Type B pancreatic cell (in vitro differentiated cells): Measurements from ENCODE around the gene ACVR2A. TPM values are rescaled to one million over a fixed set of nuclear protein-coding genes. Genes with fewer than 3 reads are reported as not detected.

Source experiments
- DNase-seq: peaks from one replicate; pipeline ENCODE4 v3.0.0; 2021; ENCODE audit warnings: mixed read lengths; ENCODE audit not compliant: unreplicated experiment; ENCODE audit errors: extremely low spot score
- H3K27ac Mint-ChIP-seq: 2 replicates; pipeline ENCODE4 v1.8.0; 2021; ENCODE audit warnings: mild to moderate bottlenecking, mixed read lengths
- H3K27me3 Mint-ChIP-seq: 2 replicates; pipeline ENCODE4 v1.8.0; 2021; ENCODE audit warnings: mixed read lengths
- H3K36me3 Mint-ChIP-seq: 2 replicates; pipeline ENCODE4 v1.8.0; 2021; ENCODE audit warnings: mixed read lengths
- H3K4me1 Mint-ChIP-seq: one replicate; pipeline ENCODE4 v1.8.0; 2021; ENCODE audit warnings: mixed read lengths; ENCODE audit not compliant: unreplicated experiment
- H3K4me3 Mint-ChIP-seq: 2 replicates; pipeline ENCODE4 v1.8.0; 2021; ENCODE audit warnings: mild to moderate bottlenecking, mixed read lengths
- H3K9me3 Mint-ChIP-seq: 2 replicates; pipeline ENCODE4 v1.8.0; 2021; ENCODE audit warnings: mixed read lengths
- total RNA-seq: library from RNA; stranded (reverse); gene quantifications from 2 replicates; pipeline ENCODE4 v1.2.1, GENCODE V29; 2021; ENCODE audit warnings: low replicate concordance
- TF ChIP-seq, protein P1 (sequence below): fragments of 200-600 bp; sonication (generic); conservative IDR thresholded peaks from 2 replicates; pipeline ENCODE4 v1.5.0; 2021; ENCODE audit warnings: antibody characterized with exemption, mild to moderate bottlenecking

The ACVR2A gene
- total RNA-seq, 1 donor from 2014 or later, result 31.9 TPM

DNA sequence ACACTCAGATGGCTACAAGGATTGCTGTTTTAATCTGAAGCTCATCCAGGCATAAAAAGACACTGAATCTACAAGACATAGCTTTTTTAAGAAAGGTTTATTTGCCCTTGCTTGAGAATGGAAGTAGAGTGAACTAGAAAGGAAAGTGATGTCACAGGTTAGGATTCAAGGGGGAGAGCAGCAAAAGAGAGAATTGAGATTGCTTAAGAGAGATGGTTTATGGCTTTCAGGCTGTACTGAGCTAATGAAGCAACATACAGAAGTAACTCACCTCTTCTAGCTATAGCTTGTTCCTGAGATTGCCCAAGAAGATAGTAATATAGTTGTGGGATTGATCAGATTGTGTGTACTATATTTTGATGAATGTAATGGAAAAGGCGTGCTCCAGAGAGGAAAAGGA lies 26.1 kb upstream of the ACVR2A start:
- Mint-ChIP-seq H3K4me1 (no peaks in the 10 kb centered on the region), H3K9me3 (no peaks in the 10 kb centered on the region), H3K36me3 (no peaks in the 10 kb centered on the region), H3K27ac (no peak overlapping the region), H3K4me3 (no peak overlapping the region), H3K27me3 (peaks cover 4% of the 10 kb centered on the region)
- TF ChIP-seq, protein P1, sequence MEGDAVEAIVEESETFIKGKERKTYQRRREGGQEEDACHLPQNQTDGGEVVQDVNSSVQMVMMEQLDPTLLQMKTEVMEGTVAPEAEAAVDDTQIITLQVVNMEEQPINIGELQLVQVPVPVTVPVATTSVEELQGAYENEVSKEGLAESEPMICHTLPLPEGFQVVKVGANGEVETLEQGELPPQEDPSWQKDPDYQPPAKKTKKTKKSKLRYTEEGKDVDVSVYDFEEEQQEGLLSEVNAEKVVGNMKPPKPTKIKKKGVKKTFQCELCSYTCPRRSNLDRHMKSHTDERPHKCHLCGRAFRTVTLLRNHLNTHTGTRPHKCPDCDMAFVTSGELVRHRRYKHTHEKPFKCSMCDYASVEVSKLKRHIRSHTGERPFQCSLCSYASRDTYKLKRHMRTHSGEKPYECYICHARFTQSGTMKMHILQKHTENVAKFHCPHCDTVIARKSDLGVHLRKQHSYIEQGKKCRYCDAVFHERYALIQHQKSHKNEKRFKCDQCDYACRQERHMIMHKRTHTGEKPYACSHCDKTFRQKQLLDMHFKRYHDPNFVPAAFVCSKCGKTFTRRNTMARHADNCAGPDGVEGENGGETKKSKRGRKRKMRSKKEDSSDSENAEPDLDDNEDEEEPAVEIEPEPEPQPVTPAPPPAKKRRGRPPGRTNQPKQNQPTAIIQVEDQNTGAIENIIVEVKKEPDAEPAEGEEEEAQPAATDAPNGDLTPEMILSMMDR, result no peak
- DNase-seq, result no peak

DNA sequence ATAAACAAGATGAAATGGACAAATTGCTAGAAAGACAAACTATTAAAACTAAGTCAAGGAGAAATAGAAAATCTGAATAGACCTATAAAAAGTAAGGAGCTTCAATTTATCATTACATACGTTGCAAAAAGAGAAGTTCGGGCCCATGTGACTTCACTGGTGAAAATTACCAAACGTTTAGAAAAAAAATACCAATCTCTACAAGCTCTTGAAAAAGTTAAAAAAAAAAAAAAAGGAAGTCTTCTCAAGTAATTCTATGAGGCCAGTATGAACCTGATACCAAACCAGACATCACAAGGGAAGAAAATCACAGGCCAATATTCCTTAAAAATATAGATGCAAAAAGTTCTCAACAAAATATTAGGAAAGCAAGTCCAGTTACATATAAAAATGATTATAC lies 20.2 kb upstream of the ACVR2A start:
- peaks cover 3% of the 10 kb centered on the region for H3K36me3 Mint-ChIP-seq
- no peak for DNase-seq
- H3K27me3 Mint-ChIP-seq, result no peaks in the 10 kb centered on the region
- H3K27ac Mint-ChIP-seq, result no peak overlapping the region
- H3K4me3 Mint-ChIP-seq, result no peak overlapping the region
- no peaks in the 10 kb centered on the region for H3K4me1 Mint-ChIP-seq
- TF ChIP-seq, protein P1, result no peak
- no peaks in the 10 kb centered on the region for H3K9me3 Mint-ChIP-seq

DNA sequence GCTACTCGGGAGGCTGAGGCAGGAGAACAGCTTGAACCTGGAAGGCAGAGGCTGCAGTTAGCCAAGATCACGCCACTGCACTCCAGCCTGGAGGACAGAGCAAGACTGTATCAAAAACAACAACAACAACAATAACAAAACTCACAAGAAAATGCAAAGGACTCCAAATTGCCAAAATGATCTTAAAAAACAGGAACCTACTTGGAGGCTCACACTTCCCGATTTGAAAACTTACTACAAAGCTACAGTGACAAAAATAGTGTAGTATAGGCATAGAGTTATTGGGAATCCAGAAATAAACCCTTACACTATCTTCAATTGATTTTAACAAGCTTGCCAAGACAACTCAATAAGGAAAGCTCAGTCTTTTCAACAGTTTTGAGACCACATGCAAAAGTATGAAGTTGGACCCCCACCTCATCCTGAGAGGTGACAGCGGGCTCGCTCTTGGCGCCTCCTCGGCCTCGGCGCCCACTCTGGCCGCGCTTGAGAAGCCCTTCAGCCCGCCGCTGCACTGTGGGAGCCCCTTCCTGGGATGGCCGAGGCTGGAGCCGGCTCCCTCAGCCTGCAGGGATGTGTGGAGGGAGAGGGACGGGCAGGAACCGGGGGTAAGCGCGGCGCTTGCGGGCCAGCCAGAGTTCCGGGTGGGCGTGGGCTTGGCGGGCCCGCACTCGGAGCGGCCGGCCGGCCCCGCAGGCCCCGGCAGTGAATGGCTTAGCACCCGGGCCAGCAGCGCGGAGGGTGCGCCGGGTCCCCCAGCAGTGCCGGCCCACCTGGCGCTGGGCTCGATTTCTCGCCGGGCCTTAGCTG lies 18.3 kb upstream of the ACVR2A start:
- Mint-ChIP-seq H3K9me3 (peaks cover 5% of the 10 kb centered on the region), H3K27ac (no peak overlapping the region), H3K4me3 (no peak overlapping the region), H3K27me3 (no peaks in the 10 kb centered on the region), H3K36me3 (peaks cover 3% of the 10 kb centered on the region), H3K4me1 (no peaks in the 10 kb centered on the region)
- TF ChIP-seq, protein P1, result no peak
- no peak for DNase-seq

DNA sequence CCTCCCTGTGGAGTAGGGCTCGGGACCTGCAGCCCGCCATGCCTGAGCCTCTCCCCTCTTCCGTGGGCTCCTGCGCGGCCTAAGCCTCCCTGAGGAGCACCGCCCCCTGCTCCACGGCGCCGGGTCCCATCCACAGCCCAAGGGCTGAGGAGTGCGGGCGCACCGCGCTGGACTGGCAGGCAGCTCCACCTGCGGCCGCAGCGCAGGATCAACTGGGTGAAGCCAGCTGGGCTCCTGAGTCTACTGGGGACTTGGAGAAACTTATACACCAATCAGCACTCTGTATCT lies 17.8 kb upstream of the ACVR2A start:
- peaks cover 5% of the 10 kb centered on the region for H3K9me3 Mint-ChIP-seq
- TF ChIP-seq, protein P1, result no peak
- no peaks in the 10 kb centered on the region for H3K27me3 Mint-ChIP-seq
- H3K27ac Mint-ChIP-seq, result no peak overlapping the region
- H3K36me3 Mint-ChIP-seq, result peaks cover 3% of the 10 kb centered on the region
- no peak for DNase-seq
- H3K4me1 Mint-ChIP-seq, result no peaks in the 10 kb centered on the region
- H3K4me3 Mint-ChIP-seq, result no peak overlapping the region

DNA sequence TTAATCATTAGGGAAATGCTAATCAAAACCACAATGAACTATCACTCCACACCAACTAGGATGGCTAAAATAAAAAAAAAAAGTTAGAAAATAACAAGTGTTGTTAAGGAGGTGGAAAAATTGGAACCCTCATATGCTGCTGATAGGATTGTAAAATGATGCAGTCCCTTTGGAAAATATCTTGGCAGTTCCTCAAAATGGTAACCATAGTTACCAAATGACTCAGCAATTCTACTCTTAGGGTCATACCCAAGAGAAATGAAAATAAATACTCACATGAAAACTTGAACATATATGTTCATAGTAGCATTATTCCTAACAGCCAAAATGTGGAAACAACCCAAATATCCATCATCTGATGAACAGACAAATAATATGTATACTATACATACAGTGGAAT lies 15.7 kb upstream of the ACVR2A start:
- H3K4me1 Mint-ChIP-seq, result no peaks in the 10 kb centered on the region
- no peaks in the 10 kb centered on the region for H3K27me3 Mint-ChIP-seq
- TF ChIP-seq, protein P1, result no peak
- H3K4me3 Mint-ChIP-seq, result no peak overlapping the region
- peaks cover 5% of the 10 kb centered on the region for H3K9me3 Mint-ChIP-seq
- H3K36me3 Mint-ChIP-seq, result peaks cover 3% of the 10 kb centered on the region
- H3K27ac Mint-ChIP-seq, result no peak overlapping the region
- no peak for DNase-seq
